PC-3 (cell line): ENCODE data around the gene KRT33B. TPM values are rescaled to one million over a fixed set of nuclear protein-coding genes. Genes with fewer than 3 reads are reported as not detected.

ENCODE experiments used
- ATAC-seq: fragments of 200-7000 bp; cut with Tn5 transposase; 2 replicates; pipeline ENCODE4 v1.9.1; 2020; ENCODE audit warnings: mild to moderate bottlenecking, moderate library complexity
- BruUV-seq: library from RNA; stranded (reverse); fragments of 400-500 nt; replicated peaks from 2 replicates; lab custom pipeline; 2021; lab: Mats Ljungman, UMichigan
- CTCF ChIA-PET: fragments of 300-600 bp; sonication (Branson Sonifier 250); formaldehyde crosslinking; loops from one replicate; lab custom pipeline; 2022; ENCODE audit warnings: antibody characterized with exemption; lab: Charles Lee
- POLR2A ChIA-PET: fragments of 300-600 bp; sonication (Branson Sonifier 250); formaldehyde crosslinking; loops from one replicate; lab custom pipeline; 2022; ENCODE audit warnings: antibody characterized with exemption; ENCODE audit not compliant: unreplicated experiment; lab: Charles Lee
- DNase-seq: peaks from one replicate; pipeline ENCODE4 v3.0.0-alpha.2; 2015
- H2AFZ ChIP-seq: fragments of 300-600 bp; sonication (generic); 2 replicates; pipeline ENCODE4 v1.6.0; 2016; ENCODE audit warnings: antibody characterized with exemption, low read length
- H3F3A ChIP-seq: fragments of 300-600 bp; sonication (generic); one replicate; pipeline ENCODE4 v1.6.0; 2017; ENCODE audit warnings: antibody characterized with exemption, low read length, control low read depth, mild to moderate bottlenecking; ENCODE audit not compliant: unreplicated experiment
- H3K27ac ChIP-seq: fragments of 300-600 bp; sonication (generic); 2 replicates; pipeline ENCODE4 v1.5.1; 2016; ENCODE audit warnings: mild to moderate bottlenecking, low read length
- H3K27me3 ChIP-seq: fragments of 300-600 bp; sonication (generic); 2 replicates; pipeline ENCODE4 v1.6.1; 2016; ENCODE audit warnings: low read length, mixed read lengths
- H3K36me3 ChIP-seq: fragments of 300-600 bp; sonication (generic); 2 replicates; pipeline ENCODE4 v1.6.1; 2016; ENCODE audit warnings: low read depth, mixed run types, low read length, mixed read lengths
- H3K4me1 ChIP-seq: fragments of 300-600 bp; sonication (generic); 2 replicates; pipeline ENCODE4 v1.5.1; 2016; ENCODE audit warnings: low read length; ENCODE audit not compliant: insufficient read depth
- H3K4me2 ChIP-seq: fragments of 300-600 bp; sonication (generic); 2 replicates; pipeline ENCODE4 v1.6.0; 2016; ENCODE audit warnings: low read length
- H3K4me3 ChIP-seq: fragments of 300-600 bp; sonication (generic); 2 replicates; pipeline ENCODE4 v1.5.1; 2016; ENCODE audit warnings: mild to moderate bottlenecking, low read length, mixed read lengths
- H3K79me2 ChIP-seq: fragments of 300-600 bp; sonication (generic); 2 replicates; pipeline ENCODE4 v1.6.1; 2017; ENCODE audit warnings: low read length, mixed read lengths
- H3K9ac ChIP-seq: fragments of 300-600 bp; sonication (generic); 2 replicates; pipeline ENCODE4 v1.6.0; 2016; ENCODE audit warnings: mild to moderate bottlenecking, low read length
- H3K9me2 ChIP-seq: fragments of 300-600 bp; sonication (generic); replicated peaks from 2 replicates; pipeline ENCODE4 v1.6.1; 2016; ENCODE audit warnings: mixed run types, low read length, mixed read lengths
- H3K9me3 ChIP-seq: fragments of 300-600 bp; sonication (generic); 2 replicates; pipeline ENCODE4 v1.6.1; 2016; ENCODE audit warnings: low read length, mixed read lengths
- H4K20me1 ChIP-seq: fragments of 300-600 bp; sonication (generic); 2 replicates; pipeline ENCODE4 v1.6.1; 2016; ENCODE audit warnings: low read length, mixed read lengths
- CTCF ChIP-seq: fragments of 300-600 bp; sonication (generic); conservative IDR thresholded peaks from 2 replicates; pipeline ENCODE4 v1.5.1; 2017; ENCODE audit warnings: antibody characterized with exemption, low read depth, mild to moderate bottlenecking, low read length
- EZH2 ChIP-seq: fragments of 300-600 bp; sonication (generic); IDR thresholded peaks from one replicate; pipeline ENCODE4 v1.6.1; 2017; ENCODE audit warnings: antibody characterized with exemption, mild to moderate bottlenecking, low read length; ENCODE audit not compliant: unreplicated experiment
- EZH2phosphoT487 ChIP-seq: fragments of 300-600 bp; sonication (generic); IDR thresholded peaks from 2 replicates; pipeline ENCODE4 v1.6.1; 2018; ENCODE audit warnings: mild to moderate bottlenecking, antibody characterized with exemption, low read length, borderline replicate concordance
- intact Hi-C: fragments of 100-400 bp; cut with micrococcal nuclease; formaldehyde crosslinking; loops from 2 replicates; pipeline ENCODE4 v1.9.0; 2023
- total RNA-seq: library from RNA; depleted of rRNA; stranded (reverse); fragments of >200 nt; gene quantifications from 2 replicates; pipeline ENCODE4 v1.2.3, GENCODE V29; 2014

Gene KRT33B
- total RNA-seq, 1 experiment from 2014 or later: not detected

GRCh38 chr17:41392278-41392677 lies 22.7 kb upstream of the KRT33B start:
- H3K79me2 ChIP-seq: no peaks in the 10 kb centered on the region
- H3K9me2 ChIP-seq: no peaks in the 10 kb centered on the region
- no TSS peak for BruUV-seq
- no peaks in the 10 kb centered on the region for H3K9me3 ChIP-seq
- ATAC-seq (no peak), DNase-seq (no peak)
- intact Hi-C loops: no loop called here
- no peak overlapping the region for H2AFZ ChIP-seq
- peaks cover 14% of the 10 kb centered on the region; the same call in 1 of the 2 replicates for H3K4me1 ChIP-seq
- no peak overlapping the region for H3K27ac ChIP-seq
- H3K27me3 ChIP-seq: no peaks in the 10 kb centered on the region
- TF ChIP-seq EZH2 (no peak), EZH2phosphoT487 (no peak), CTCF (no peak)
- CTCF ChIA-PET: no interaction called here
- H3K4me2 ChIP-seq: no peak overlapping the region
- H3F3A ChIP-seq: no peaks in the 10 kb centered on the region
- H3K4me3 ChIP-seq: no peak overlapping the region
- no peak overlapping the region for H3K9ac ChIP-seq
- H3K36me3 ChIP-seq: no peaks in the 10 kb centered on the region
- POLR2A ChIA-PET: no interaction called here
- no peaks in the 10 kb centered on the region for H4K20me1 ChIP-seq

GRCh38 chr17:41391535-41391934 lies 21.9 kb upstream of the KRT33B start:
- Histone ChIP-seq H4K20me1 (no peaks in the 10 kb centered on the region), H3K4me1 (peaks cover 14% of the 10 kb centered on the region; the same call in 1 of the 2 replicates), H3K79me2 (no peaks in the 10 kb centered on the region), H3K27me3 (no peaks in the 10 kb centered on the region), H3K9ac (no peak overlapping the region), H3K4me3 (no peak overlapping the region), H3K9me3 (no peaks in the 10 kb centered on the region), H2AFZ (no peak overlapping the region), H3K36me3 (no peaks in the 10 kb centered on the region), H3K27ac (no peak overlapping the region), H3F3A (no peaks in the 10 kb centered on the region), H3K9me2 (no peaks in the 10 kb centered on the region), H3K4me2 (no peak overlapping the region)
- POLR2A ChIA-PET: no interaction called here
- no TSS peak for BruUV-seq
- TF ChIP-seq CTCF (no peak), EZH2phosphoT487 (no peak), EZH2 (no peak)
- ATAC-seq: no peak
- intact Hi-C loops: no loop called here
- CTCF ChIA-PET: no interaction called here
- DNase-seq: no peak

GRCh38 chr17:41390411-41390938 lies 20.9 kb upstream of the KRT33B start:
- Histone ChIP-seq H2AFZ (no peak overlapping the region), H3K36me3 (no peaks in the 10 kb centered on the region), H3K9me2 (no peaks in the 10 kb centered on the region), H3K4me2 (no peak overlapping the region), H4K20me1 (no peaks in the 10 kb centered on the region), H3K9me3 (no peaks in the 10 kb centered on the region), H3K27ac (no peak overlapping the region), H3F3A (no peaks in the 10 kb centered on the region), H3K9ac (no peak overlapping the region), H3K27me3 (no peaks in the 10 kb centered on the region), H3K79me2 (no peaks in the 10 kb centered on the region), H3K4me1 (peaks cover 14% of the 10 kb centered on the region; the same call in 1 of the 2 replicates), H3K4me3 (no peak overlapping the region)
- intact Hi-C loops: no loop called here
- ATAC-seq: no peak
- ChIA-PET CTCF (no interaction called here), POLR2A (no interaction called here)
- no peak for TF ChIP-seq EZH2
- TF ChIP-seq EZH2phosphoT487: no peak
- no peak for TF ChIP-seq CTCF
- no peak for DNase-seq
- BruUV-seq: no TSS peak
